GM15510 (cell line): Measurements from ENCODE around the gene MFAP3L.

Experiments
- POLR2A ChIP-seq: IDR thresholded peaks from 3 replicates; pipeline ENCODE4 v1.6.1; 2011; ENCODE audit warnings: borderline replicate concordance; ENCODE audit not compliant: insufficient read length; ENCODE audit errors: extremely low read depth

Gene MFAP3L

DNA sequence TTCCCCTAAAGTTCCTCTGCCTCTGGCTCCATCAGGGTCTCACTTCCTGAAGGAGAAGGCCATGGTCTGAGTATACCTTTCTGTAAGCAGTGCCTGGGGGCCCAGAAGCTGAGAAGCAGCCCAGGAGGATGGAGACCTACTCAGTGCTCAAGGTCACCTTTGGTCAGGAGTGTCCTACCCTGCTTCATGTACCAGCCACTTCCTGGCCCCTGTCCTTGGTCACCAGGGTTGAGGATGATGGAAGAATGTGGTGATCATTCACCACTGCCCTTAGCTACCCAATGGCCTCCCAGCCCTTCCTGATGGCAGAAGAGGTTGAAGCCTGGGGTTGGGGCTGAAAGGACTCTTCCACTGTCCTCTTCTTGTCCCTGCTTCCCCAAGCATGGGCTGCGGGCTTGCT lies 9.0 kb upstream of the MFAP3L start:
- TF ChIP-seq POLR2A, result no peak

DNA sequence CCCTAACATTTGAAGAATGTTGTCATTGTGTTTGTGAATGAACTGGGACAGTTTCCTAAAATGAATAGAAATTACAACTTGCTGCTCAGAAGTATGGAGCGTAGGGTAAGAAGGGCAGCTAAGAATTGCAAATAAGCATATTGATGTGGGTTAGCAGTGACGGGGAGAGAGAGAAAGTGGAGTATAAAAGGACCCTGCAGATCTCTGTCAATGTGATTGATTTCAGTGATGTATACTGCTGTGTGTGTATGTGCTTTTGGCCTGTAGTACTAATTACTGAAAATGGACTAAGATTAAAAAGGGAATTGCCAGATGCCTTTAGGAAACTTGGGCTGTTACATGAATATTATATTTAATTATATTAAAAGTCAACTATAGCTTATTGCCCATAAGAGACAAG lies 7.8 kb upstream of the MFAP3L start:
- no peak for TF ChIP-seq POLR2A

DNA sequence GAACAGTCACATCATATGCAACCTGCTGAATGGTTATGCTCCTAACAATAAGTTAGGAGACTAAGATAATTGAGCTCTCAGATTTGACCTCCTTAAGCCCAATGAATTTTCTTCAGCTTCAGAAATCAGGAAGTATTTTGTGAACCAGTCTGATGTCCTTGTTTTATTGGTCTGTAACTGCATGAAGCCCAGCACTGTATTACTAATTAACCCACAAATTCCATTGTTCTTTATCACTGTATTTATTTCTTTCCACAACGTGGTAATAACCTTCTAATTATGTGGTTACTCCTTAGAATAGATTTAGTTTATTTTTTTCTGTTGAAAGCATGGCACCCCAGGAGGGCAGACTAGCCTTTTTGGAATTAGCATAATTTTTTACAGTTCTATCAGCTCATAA lies 3.9 kb upstream of the MFAP3L start:
- TF ChIP-seq POLR2A, result no peak

DNA sequence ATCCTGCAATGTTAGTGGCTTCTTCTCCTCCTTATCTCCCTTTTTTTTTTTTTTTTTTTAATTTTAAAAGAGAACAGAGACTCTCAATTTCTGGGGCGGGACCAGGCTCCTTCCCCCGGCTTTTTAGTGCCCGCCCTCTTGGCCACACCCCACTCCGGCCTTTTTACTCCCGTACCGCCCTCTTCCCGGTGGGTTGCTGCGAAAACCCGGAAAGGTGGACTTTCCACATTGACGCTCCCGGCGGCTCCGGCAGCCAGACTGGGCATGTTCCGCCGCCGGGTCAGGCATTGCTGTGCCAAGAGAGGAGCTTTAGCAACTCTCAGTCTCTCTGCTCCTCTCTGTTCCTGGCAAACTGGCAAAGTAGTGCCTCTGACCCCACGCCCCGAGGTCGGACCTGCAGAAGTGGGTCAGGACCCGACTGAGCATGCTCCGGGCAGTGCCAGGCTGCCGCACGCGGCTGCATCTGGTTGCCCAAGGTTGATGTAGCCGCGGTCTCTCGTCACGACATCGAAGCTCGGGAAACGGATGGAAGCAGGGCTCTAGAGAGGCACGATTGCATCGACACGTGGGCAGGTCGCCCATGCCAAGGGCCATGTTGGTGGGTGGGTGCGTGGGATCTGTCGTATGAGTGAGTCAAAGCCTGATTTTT lies 1.1 kb upstream of the MFAP3L start:
- TF ChIP-seq POLR2A, result no peak

DNA sequence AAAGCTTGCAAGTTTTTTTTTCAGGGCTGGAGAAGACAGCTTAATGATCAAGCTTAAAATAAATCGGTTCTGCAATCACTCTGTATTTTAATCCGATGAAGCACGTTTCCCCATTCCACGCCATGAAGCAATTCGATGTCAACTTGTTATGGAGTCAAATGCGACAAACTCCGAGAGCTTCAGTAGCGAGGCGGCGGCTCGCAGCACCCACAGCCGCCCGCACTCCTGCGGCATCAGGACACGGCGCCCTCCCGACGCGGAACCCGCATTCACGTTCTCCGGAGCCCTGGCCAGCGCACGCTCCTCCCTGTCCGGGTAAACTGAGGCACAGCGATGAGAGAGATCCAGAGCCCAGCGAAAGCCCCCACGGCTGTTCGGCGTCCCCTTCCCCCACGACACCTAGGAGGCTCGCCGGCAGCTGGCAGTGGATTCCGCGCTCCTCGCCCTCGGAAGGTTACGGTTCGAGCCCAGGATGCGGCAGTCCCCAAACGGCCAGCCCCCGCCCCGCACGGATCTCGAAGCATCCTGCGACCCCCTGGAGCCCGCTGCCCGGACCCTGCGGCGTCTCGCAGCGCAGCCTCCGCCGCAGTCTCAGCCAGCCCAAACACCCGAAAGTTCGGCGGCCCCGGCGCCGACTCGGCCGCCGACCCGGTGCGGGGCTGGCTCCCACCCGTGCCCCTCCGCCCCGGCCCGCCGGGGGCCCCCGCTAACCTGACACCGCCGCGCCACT lies 507 bp downstream of the MFAP3L start:
- TF ChIP-seq POLR2A, result no peak

DNA sequence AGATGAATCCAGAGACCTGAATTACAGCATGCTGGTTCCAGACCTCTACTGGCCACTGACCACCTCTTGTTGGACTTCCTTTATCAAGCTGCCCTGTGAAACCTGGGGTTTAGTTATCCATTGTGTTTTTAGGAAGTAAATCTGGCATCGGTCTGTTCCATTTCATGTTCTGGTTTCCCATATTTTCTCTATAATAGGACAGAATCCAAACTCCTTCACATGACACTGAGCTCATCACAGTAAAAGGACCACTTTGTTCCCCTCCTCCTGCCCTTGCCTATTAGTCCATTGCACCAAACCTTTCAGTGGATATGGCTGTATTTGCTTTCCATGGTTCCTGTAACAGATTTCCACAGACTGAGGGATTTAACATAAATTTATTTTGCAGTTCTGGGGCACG lies 4.0 kb downstream of the MFAP3L start:
- no peak for TF ChIP-seq POLR2A

DNA sequence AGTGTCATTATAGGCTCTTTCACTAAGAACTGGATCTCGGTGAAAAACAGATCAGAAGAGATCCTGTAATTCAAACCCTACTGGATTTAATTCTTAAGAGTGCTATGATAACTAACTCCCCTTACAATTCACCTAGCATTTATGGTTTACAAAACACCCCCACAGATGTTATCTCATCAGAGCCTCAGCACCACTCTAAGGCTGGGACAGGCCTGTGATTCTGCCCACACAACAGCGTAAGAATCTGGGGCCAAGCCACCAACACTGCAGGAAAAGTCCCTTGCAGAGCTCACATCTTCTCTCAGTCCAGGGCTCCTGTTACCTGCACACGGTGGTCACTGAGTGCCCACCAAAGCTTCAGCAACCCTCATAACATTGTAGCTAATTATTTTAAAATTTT lies 8.9 kb downstream of the MFAP3L start:
- no peak for TF ChIP-seq POLR2A

DNA sequence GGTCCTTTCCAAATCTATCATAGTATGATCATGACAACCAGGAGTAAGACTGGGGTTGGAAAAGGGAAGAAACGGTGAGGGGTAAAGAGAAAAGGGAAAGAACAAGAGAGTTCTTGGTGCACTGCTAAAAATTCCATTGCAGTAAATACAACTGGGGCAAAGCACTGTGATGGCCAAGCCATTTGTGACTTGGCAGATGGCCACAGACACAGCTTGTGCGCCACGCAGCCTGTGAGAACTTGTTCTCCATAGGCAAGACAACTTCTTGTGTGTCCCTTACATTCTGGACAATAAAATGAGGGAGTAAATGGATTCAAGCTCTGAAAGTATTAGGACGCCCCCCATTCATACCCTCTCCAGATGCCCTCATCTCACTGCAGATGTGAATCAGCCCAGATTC lies 10.9 kb downstream of the MFAP3L start:
- TF ChIP-seq POLR2A, result no peak

DNA sequence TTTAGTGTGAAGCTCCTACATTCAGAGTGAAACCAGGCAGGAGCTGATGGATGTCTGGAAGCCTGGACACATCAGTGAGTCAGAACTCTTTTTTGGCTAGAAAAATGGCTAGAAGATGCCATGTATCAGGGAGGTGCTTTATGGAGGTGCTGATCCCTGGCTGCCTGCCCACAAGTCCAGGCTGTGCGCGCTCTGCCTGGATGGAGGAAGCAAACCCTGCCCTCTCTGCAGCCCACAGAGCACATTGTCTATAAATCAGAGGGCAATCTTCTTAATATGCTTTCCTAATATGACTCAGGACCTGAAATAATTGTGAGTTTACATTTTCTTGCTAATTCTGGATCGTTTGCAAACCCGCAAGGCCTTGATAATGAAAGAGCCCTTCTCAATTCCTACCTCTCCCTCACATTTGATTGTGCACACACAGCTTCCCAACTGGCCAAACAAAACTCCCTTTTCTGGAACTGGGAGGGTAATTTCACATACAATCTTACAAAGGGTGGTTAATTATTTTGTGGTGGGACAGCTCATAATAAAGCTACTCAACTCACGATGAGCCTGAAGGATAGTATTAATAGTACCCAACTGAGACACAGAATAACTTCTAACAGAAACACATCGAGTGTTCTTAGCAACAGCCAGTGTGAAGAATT lies 11.7 kb downstream of the MFAP3L start:
- no peak for TF ChIP-seq POLR2A

DNA sequence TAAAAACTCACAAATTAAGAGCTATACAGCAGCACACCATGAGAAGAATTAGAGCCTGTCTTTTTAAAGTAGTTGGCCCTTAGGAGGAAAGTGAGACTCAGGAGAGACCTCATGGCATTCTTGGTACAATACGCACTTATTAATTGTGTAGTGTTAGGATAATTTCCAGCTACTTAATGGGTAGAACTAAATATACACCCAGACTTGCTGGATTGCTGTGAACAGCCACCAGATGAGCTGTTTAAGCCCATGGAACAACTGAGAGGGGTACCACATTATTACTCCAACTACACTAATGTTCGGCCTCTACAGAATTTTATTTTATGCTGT lies 13.6 kb downstream of the MFAP3L start:
- TF ChIP-seq POLR2A, result no peak

DNA sequence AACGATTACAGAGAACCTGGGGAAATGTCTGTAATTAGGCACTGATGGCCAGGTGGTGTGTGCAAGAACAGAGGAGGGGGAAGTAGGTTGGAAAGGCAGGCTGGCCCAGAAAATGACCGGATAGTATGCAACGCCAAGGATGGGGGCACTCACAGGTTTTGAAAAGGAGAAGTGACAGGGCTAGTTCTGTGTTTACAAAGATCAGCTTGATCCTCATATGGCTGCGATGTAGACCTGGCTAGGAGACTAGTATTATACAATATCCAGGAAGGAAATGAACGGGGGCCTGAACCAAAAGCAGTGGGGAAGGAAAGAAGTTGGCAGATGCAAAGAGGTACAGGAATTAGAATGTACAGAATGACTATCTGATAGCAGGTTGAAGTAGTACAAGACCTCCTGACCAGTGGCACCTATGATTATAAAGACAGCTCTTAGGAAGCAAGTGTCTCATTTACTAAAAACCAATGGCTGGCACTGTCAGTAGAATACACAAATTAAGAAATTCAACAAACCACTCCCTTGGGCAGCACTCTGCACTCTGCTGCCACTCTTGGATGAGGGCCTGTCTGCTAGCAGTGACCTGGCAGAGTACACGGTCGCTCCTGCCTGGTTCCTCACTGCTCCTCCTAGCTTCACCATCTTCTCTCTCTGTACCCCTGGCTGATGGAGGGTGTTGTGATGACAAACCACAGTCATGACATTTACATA lies 14.1 kb downstream of the MFAP3L start:
- no peak for TF ChIP-seq POLR2A

DNA sequence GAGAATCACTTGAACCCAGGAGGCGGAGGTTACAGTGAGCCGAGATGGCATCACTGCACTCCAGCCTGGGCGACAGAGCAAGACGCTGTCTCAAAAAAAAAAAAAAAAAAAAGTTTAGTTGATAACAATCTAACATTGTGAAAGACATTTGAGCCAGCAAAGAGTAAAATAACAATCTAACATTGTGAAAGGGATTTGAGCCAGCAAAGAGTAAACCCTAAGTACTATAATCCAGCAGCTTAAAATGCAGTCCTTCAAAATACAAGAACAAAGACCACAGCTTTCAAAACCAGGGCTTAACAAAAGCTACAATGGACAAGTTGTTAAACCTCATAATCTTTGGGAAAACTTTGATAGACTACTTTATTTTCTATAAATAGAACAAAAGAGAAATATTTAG lies 16.9 kb downstream of the MFAP3L start:
- no peak for TF ChIP-seq POLR2A

DNA sequence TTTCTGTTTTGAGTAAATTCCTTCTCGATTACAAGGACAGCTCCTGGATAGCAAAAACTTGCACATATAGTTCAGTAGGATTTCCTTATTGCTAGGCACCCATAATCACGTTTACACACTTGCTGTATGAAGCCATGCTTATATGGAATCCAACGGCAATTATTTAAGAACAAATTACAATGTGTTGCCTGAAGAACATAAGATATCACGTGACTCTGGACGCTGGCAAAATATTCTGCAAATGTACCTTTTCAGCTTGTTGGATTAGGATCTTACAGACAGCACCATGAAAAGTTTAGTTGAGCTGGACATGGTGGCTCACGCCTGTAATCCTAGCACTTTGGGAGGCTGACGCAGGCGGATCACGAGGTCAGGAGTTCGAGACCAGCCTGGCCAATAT lies 17.4 kb downstream of the MFAP3L start:
- no peak for TF ChIP-seq POLR2A

DNA sequence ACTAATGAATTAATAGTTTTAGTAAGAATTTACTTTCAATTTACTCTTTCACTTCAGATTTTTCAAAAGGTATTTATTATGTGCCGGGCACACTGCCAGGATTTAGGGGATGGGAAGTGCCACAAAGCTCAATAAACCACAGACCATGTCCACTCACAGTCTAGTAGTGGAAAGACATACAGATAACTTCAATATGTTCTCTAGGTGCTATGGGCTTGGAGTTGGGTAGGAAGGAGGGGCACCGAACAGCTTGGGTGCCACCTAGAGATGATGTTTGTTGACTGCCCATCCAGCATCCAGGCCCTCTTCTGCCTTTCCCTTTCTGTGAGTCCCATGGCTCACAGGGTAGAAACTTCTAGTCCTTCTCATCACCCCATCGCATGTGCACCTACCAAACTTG lies 17.8 kb downstream of the MFAP3L start:
- TF ChIP-seq POLR2A, result no peak

DNA sequence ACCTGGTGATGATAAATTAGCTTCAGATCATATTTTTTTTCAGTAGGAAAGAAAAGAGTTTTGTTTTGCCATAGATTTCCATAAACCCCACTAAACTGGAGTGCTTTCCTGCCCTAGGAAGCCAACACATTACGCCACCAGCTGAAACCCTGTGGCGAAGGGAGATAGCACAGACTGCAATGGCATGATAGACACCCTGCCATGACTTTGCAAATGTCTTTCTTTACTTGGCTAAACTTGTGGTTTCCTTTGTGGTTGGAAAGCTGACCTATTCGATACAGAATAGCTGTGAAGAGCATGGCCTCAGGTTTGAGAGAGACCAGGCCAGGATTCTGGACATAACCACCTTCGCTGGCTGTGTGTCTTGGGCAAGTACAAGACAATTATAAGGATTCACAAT lies 19.1 kb downstream of the MFAP3L start:
- TF ChIP-seq POLR2A, result no peak
